GM13976 (cell line): ENCODE data around the gene TBL1XR1.

Source experiments
- DNase-seq: peaks from one replicate; pipeline ENCODE4 v3.0.0; 2012; ENCODE audit warnings: low spot score
- CTCF ChIP-seq: IDR thresholded peaks from 2 replicates; pipeline ENCODE4 v1.5.1; 2012; ENCODE audit warnings: borderline replicate concordance, mild to moderate bottlenecking; ENCODE audit not compliant: insufficient read depth; ENCODE audit errors: extremely low read depth, missing control alignments, control extremely low read depth
- in situ Hi-C: fragments of 300-500 bp; cut with MboI; formaldehyde crosslinking; loops from one replicate; pipeline ENCODE4 v1.12.0; 2022; ENCODE audit warnings: low sequenced_read_pairs, mixed read lengths, inconsistent platforms; ENCODE audit not compliant: unreplicated experiment

TBL1XR1 gene

GRCh38 chr3:177234121-177234520 lies 36.8 kb upstream of the TBL1XR1 start:
- no peak for TF ChIP-seq CTCF
- in situ Hi-C loops = no loop called here
- no peak for DNase-seq

- no peak for TF ChIP-seq CTCF
- DNase-seq = no peak
- in situ Hi-C loops = no loop called here
Observed at GRCh38 chr3:177231242-177231641, 34.0 kb upstream of the TBL1XR1 start.

- DNase-seq = no peak
- no peak for TF ChIP-seq CTCF
- in situ Hi-C loops = no loop called here
Observed at GRCh38 chr3:177230641-177231040, 33.4 kb upstream of the TBL1XR1 start.

- no peak for DNase-seq
- TF ChIP-seq CTCF = no peak
- in situ Hi-C loops = no loop called here
Observed at GRCh38 chr3:177229791-177230190, 32.5 kb upstream of the TBL1XR1 start.

- in situ Hi-C loops = no loop called here
- no peak for DNase-seq
- no peak for TF ChIP-seq CTCF
Observed at GRCh38 chr3:177228601-177229190, 31.4 kb upstream of the TBL1XR1 start.

GRCh38 chr3:177224414-177224813 lies 27.1 kb upstream of the TBL1XR1 start:
- DNase-seq = no peak
- TF ChIP-seq CTCF = no peak
- in situ Hi-C loops = no loop called here
